Stomach (tissue), 9 donors: ENCODE results near the gene PDX1. TPM values are rescaled to one million over a fixed set of nuclear protein-coding genes. Genes with fewer than 3 reads are reported as not detected.

Source experiments
- DNase-seq, 2 donors: peaks; one replicate each; pipeline versions ENCODE4 v3.0.0 to v3.0.0-alpha.2; 2013 to 2019
- H3K27ac ChIP-seq, 5 donors: fragments of 200-600 bp in 4 of 5; sonication (generic) in 4 of 5; one replicate each; pipeline ENCODE4 v1.5.1; 2013 to 2019; ENCODE audit warnings: mild to moderate bottlenecking in 1 of 5, moderate library complexity in 1 of 5
- H3K27me3 ChIP-seq, 3 donors: fragments of 200-600 bp; sonication (generic); one replicate each; pipeline ENCODE4 v1.5.1; 2017 to 2019; ENCODE audit warnings: mixed run types in 1 of 3
- H3K36me3 ChIP-seq, 4 donors: fragments of 200-600 bp; sonication (generic); 1 replicate in 3 of 4; 2 replicates in 1 of 4; pipeline ENCODE4 v1.5.1; 2016 to 2019
- H3K4me1 ChIP-seq, 4 donors: fragments of 200-600 bp; sonication (generic); one replicate each; pipeline ENCODE4 v1.5.1; 2016 to 2019
- H3K4me3 ChIP-seq, 4 donors: fragments of 200-600 bp; sonication (generic) in 3 of 4; one replicate each; pipeline ENCODE4 v1.5.1; 2016 to 2019; ENCODE audit warnings: mild to moderate bottlenecking in 1 of 4
- H3K9me3 ChIP-seq, 4 donors: fragments of 200-600 bp; sonication (generic); one replicate each; pipeline ENCODE4 v1.5.1; 2016 to 2019
- CTCF ChIP-seq, 7 experiments: fragments of 450-650 bp in 4 of 7; fragments of 200-600 bp in 3 of 7; sonication (generic) in 3 of 7; IDR thresholded peaks; one replicate each; pipeline ENCODE4 v1.5.1; 2016 to 2019; ENCODE audit warnings: antibody characterized with exemption in 7 of 7, control low read depth in 2 of 7, mild to moderate bottlenecking in 1 of 7
- EP300 ChIP-seq: sonication (generic); formaldehyde crosslinking; IDR thresholded peaks from one replicate; pipeline ENCODE4 v1.6.1; 2017; ENCODE audit warnings: antibody characterized with exemption
- POLR2A ChIP-seq, 4 donors: fragments of 450-650 bp; IDR thresholded peaks; one replicate each; pipeline ENCODE4 v1.6.1; 2016; ENCODE audit warnings: antibody characterized with exemption in 4 of 4, control low read depth in 2 of 4, mild to moderate bottlenecking in 1 of 4, moderate library complexity in 1 of 4
- POLR2AphosphoS5 ChIP-seq, 3 donors: sonication (generic); formaldehyde crosslinking; IDR thresholded peaks; one replicate each; pipeline ENCODE4 v1.6.1; 2016; ENCODE audit warnings: antibody characterized with exemption in 3 of 3
- WGBS, 5 donors: extraction: QIAGEN DNeasy Blood & Tissue Kit in 3 of 5; methylation state at CpG; one replicate each; pipeline versions ENCODE4 v1.1.5 to v1.1.7; 2013 to 2018; 5-methylcytosine and 5-hydroxymethylcytosine counted together
- intact Hi-C: fragments of 100-400 bp; cut with DNase I; formaldehyde crosslinking; loops from one replicate; pipeline ENCODE4 v1.15.1; 2023; ENCODE audit warnings: low total_unique reads
- polyA plus RNA-seq, 3 donors: library from polyadenylated mRNA; stranded (reverse); fragments of 200-250 nt; gene quantifications; one replicate each; pipeline ENCODE4 v1.2.3, GENCODE V29; 2013
- total RNA-seq, 5 donors: library from RNA; depleted of rRNA; stranded (reverse); fragments of >200 nt; gene quantifications; one replicate each; pipeline versions ENCODE4 v1.1.0 to v1.2.3, GENCODE V29; 2014 to 2016
- donor health status: healthy with polysubstance abuse.
- donor health status: Bipolar disorder and iron deficiency.
- donor health status: healthy.

The PDX1 gene
- total and polyA plus RNA-seq, 8 donors, result 0.13 to 1.8 (median 0.92) TPM; not detected in 3

- TF ChIP-seq POLR2AphosphoS5 (IDR thresholded peaks at IDR 0.05), result no peak
- TF ChIP-seq EP300, result no peak
- no peak for TF ChIP-seq POLR2A (IDR thresholded peaks at IDR 0.05)
- TF ChIP-seq CTCF (IDR thresholded peaks at IDR 0.05), result no peak
- WGBS, 5 donors, result 49 to 77% (median 64%) methylated on average over 1 of the region's 1 CpG
- Histone ChIP-seq H3K4me3 (no peak overlapping the region), H3K9me3 (peaks cover 0 to 21% (median 19%) of the 10 kb centered on the region in 4 donors), H3K4me1 (no peaks in the 10 kb centered on the region), H3K27ac (no peak overlapping the region), H3K27me3 (peaks cover 0 to 22% (median 0%) of the 10 kb centered on the region in 3 donors), H3K36me3 (no peaks in the 10 kb centered on the region)
- DNase-seq, result peak in 1 of 2 donors; percentile 32
- intact Hi-C loops, result no loop called here
Observed at GRCh38 chr13:27942972-27943371, 23.2 kb downstream of the PDX1 start.

GRCh38 chr13:27952876-27953675 lies 33.3 kb downstream of the PDX1 start:
- 4 to 12% (median 7%) methylated on average over 24 to 30 of the region's 30 CpGs for WGBS, 5 donors
- Histone ChIP-seq H3K9me3 (no peaks in the 10 kb centered on the region), H3K4me3 (peak overlapping the region; percentile 43 to 56 (median 46)), H3K27me3 (peaks cover 7 to 83% (median 50%) of the 10 kb centered on the region in 3 donors), H3K36me3 (no peaks in the 10 kb centered on the region), H3K4me1 (peaks cover 16 to 48% (median 23%) of the 10 kb centered on the region in 4 donors), H3K27ac (peak overlapping the region; percentile 80 to 89 (median 85))
- peak; percentile 85 to 89 for DNase-seq
- TF ChIP-seq POLR2AphosphoS5 (IDR thresholded peaks at IDR 0.05) (peak in 1 of 3 donors; percentile 40), CTCF (IDR thresholded peaks at IDR 0.05) (no peak), POLR2A (IDR thresholded peaks at IDR 0.05) (no peak), EP300 (no peak)
- intact Hi-C loops, result no loop called here

- H3K4me1 ChIP-seq, result peaks cover 16 to 51% (median 23%) of the 10 kb centered on the region in 4 donors
- peak overlapping the region; percentile 43 to 56 (median 46) for H3K4me3 ChIP-seq
- peak overlapping the region; percentile 80 to 89 (median 85) for H3K27ac ChIP-seq
- intact Hi-C loops, result no loop called here
- H3K9me3 ChIP-seq, result no peaks in the 10 kb centered on the region
- TF ChIP-seq EP300 (no peak), CTCF (IDR thresholded peaks at IDR 0.05) (peak in 5 of 7 experiments; percentile 58 to 89 (median 84))
- DNase-seq, result peak; percentile 88 to 95
- H3K27me3 ChIP-seq, result peaks cover 11 to 90% (median 57%) of the 10 kb centered on the region in 3 donors
- no peaks in the 10 kb centered on the region for H3K36me3 ChIP-seq
- 1 to 2% (median 1%) methylated on average over 25 to 71 of the region's 71 CpGs for WGBS, 5 donors
Observed at GRCh38 chr13:27953676-27954405, 34.0 kb downstream of the PDX1 start.

- WGBS, 5 donors, result 2 to 7% (median 3%) methylated on average over 28 to 56 of the region's 56 CpGs
- intact Hi-C loops, result no loop called here
- H3K9me3 ChIP-seq, result no peaks in the 10 kb centered on the region
- no peaks in the 10 kb centered on the region for H3K36me3 ChIP-seq
- peak; percentile 49 to 69 for DNase-seq
- peak overlapping the region; percentile 80 to 89 (median 85) for H3K27ac ChIP-seq
- no peak for TF ChIP-seq CTCF (IDR thresholded peaks at IDR 0.05)
- no peak for TF ChIP-seq POLR2AphosphoS5 (IDR thresholded peaks at IDR 0.05)
- no peak for TF ChIP-seq POLR2A (IDR thresholded peaks at IDR 0.05)
- TF ChIP-seq EP300, result no peak
- H3K4me1 ChIP-seq, result peaks cover 16 to 57% (median 28%) of the 10 kb centered on the region in 4 donors
- H3K4me3 ChIP-seq, result peak overlapping the region; percentile 43 to 56 (median 46)
- H3K27me3 ChIP-seq, result peaks cover 15 to 96% (median 63%) of the 10 kb centered on the region in 3 donors
Observed at GRCh38 chr13:27954406-27954851, 34.6 kb downstream of the PDX1 start.
